Pancreas (tissue), 10 donors: ENCODE results near the gene INPP5J. TPM values are rescaled to one million over a fixed set of nuclear protein-coding genes. Genes with fewer than 3 reads are reported as not detected.

Experiments used
- ATAC-seq, 4 donors: fragments of 200-7000 bp; cut with Tn5 transposase; one replicate each; pipeline versions ENCODE4 v1.8.0 to v1.9.1; 2020; ENCODE audit warnings: mild to moderate bottlenecking in 4 of 4, moderate library complexity in 4 of 4
- DNase-seq, 6 donors: peaks; one replicate each; pipeline ENCODE4 v3.0.0-alpha.2; 2020
- FAIRE-seq: peaks from 2 replicates; lab custom pipeline; 2012; peaks lifted over from hg19 to GRCh38; lab: Jason Lieb, UNC
- H3K27ac ChIP-seq, 4 donors: fragments of 200-600 bp; sonication (generic); 1 replicate in 3 of 4; 2 replicates in 1 of 4; pipeline versions ENCODE4 v1.5.0 to v1.8.0; 2020
- H3K27me3 ChIP-seq, 4 donors: fragments of 200-600 bp; one replicate each; pipeline ENCODE4 v1.8.0; 2021
- H3K36me3 ChIP-seq, 3 donors: fragments of 200-600 bp; sonication (generic) in 1 of 3; one replicate each; pipeline versions ENCODE4 v1.5.0 to v1.8.0; 2020 to 2021
- H3K4me1 ChIP-seq, 3 donors: fragments of 200-600 bp; one replicate each; pipeline ENCODE4 v1.8.0; 2021
- H3K4me3 ChIP-seq, 4 donors: fragments of 200-600 bp; sonication (generic) in 2 of 4; one replicate each; pipeline versions ENCODE4 v1.5.0 to v1.8.0; 2020 to 2021
- H3K9me3 ChIP-seq, 4 donors: fragments of 200-600 bp; one replicate each; pipeline ENCODE4 v1.8.0; 2021
- WGBS, 2 donors: extraction: QIAGEN DNeasy Blood & Tissue Kit; methylation state at CpG; one replicate each; pipeline ENCODE4 v1.1.7; 2013; 5-methylcytosine and 5-hydroxymethylcytosine counted together
- intact Hi-C, 3 donors: fragments of 100-400 bp; cut with DNase I; formaldehyde crosslinking; loops; one replicate each; pipeline versions ENCODE4 v1.11.1 to v1.14.2; 2022
- polyA plus RNA-seq, 2 donors: library from polyadenylated mRNA; stranded (reverse); fragments of 200-250 nt; gene quantifications; one replicate each; pipeline ENCODE4 v1.2.3, GENCODE V29; 2013
- total RNA-seq, 6 donors: library from RNA; stranded (reverse); fragmentation: NEBNext Ultra II Directional in 4 of 6; extraction: Animal tissue kit (Norgen Biotek cat#: 25700) in 4 of 6; gene quantifications; one replicate each; pipeline versions ENCODE4 v1.2.1 to v1.2.4, GENCODE V29; 2021 to 2023
- TF ChIP-seq, protein P1 (sequence below), 4 donors: fragments of 200-600 bp; sonication (generic) in 3 of 4; IDR thresholded peaks; one replicate each; pipeline versions ENCODE4 v1.5.0 to v1.8.0; 2021; ENCODE audit warnings: antibody characterized with exemption in 4 of 4
- donor health status: healthy with polysubstance abuse.
- donor health status: DM: no; HTN: no; CAD: no; lungs with moderate emphysema.
- donor health status: DM: no; HTN: no; CAD: no.
- donor health status: control.
- donor health status: control.
- donor health status: Bipolar disorder and iron deficiency.
- donor health status: DM: yes; HTN: yes; CAD: no.
- donor health status: DM: no; HTN: no; CAD: no.
- donor health status: DM: no; HTN: no; CAD: no.
- donor health status: DM: yes; HTN: yes; CAD: no.

Gene INPP5J
- total and polyA plus RNA-seq, 8 donors = 4.5 to 25.0 (median 10.3) TPM

DNA sequence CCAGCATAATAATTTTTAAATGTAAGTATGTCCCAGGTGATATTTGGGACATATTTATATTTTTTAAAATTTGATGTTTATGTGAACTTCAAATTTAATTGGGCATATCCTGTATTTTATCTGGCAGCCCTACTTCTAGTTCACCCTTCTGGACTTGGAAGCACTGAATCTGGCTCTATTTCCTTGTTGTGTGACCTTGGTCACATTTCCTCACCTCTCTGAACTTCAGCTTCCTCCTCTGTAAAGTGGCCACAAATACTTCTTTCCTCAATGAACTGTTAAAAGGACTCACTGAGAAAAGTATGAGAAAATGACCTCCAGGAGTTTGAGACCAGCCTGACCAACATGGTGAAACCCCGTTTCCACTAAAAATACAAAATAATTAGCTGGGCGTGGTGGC, 29.1 kb downstream of the INPP5J start:
- ATAC-seq (no peak), DNase-seq (no peak), FAIRE-seq (no peak)
- H3K9me3 ChIP-seq = no peaks in the 10 kb centered on the region
- TF ChIP-seq, protein P1, sequence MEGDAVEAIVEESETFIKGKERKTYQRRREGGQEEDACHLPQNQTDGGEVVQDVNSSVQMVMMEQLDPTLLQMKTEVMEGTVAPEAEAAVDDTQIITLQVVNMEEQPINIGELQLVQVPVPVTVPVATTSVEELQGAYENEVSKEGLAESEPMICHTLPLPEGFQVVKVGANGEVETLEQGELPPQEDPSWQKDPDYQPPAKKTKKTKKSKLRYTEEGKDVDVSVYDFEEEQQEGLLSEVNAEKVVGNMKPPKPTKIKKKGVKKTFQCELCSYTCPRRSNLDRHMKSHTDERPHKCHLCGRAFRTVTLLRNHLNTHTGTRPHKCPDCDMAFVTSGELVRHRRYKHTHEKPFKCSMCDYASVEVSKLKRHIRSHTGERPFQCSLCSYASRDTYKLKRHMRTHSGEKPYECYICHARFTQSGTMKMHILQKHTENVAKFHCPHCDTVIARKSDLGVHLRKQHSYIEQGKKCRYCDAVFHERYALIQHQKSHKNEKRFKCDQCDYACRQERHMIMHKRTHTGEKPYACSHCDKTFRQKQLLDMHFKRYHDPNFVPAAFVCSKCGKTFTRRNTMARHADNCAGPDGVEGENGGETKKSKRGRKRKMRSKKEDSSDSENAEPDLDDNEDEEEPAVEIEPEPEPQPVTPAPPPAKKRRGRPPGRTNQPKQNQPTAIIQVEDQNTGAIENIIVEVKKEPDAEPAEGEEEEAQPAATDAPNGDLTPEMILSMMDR (IDR thresholded peaks at IDR 0.05) = no peak
- intact Hi-C loops = loop anchor here in 1 of 3 donors (10.0 kb wide), 1 partner anchor 207 kb away; no protein-coding TSS in a partner anchor
- H3K27ac ChIP-seq = no peak overlapping the region
- WGBS, 2 donors = 78 to 81% methylated on average over 2 of the region's 2 CpGs
- H3K4me3 ChIP-seq = no peak overlapping the region
- no peaks in the 10 kb centered on the region for H3K36me3 ChIP-seq
- peaks cover 0 to 2% (median 0%) of the 10 kb centered on the region in 3 donors for H3K4me1 ChIP-seq
- H3K27me3 ChIP-seq = no peaks in the 10 kb centered on the region

DNA sequence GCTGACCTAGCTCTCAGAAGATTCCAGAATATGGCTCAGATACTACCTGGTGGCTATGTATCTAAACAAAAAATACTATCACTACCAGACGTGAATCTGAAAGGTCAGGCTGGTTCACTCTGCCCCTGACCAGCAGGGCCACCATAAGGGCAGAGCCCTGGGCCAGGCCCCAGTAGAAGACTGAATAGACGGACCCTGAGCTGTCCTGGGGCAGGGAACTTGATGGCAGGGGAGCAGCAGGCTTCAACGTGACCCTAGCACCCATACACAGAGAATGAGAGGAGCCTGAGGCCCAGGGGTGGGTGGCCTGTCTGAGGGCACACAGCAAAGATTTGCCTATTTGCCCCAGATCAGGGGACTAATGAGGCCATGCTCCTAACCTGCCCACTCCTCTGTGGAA, 30.6 kb downstream of the INPP5J start:
- Histone ChIP-seq H3K4me3 (no peak overlapping the region), H3K36me3 (no peaks in the 10 kb centered on the region), H3K27me3 (no peaks in the 10 kb centered on the region), H3K9me3 (no peaks in the 10 kb centered on the region), H3K27ac (no peak overlapping the region), H3K4me1 (peaks cover 0 to 2% (median 0%) of the 10 kb centered on the region in 3 donors)
- no peak for FAIRE-seq
- TF ChIP-seq, protein P1 (IDR thresholded peaks at IDR 0.05) = no peak
- no peak for DNase-seq
- intact Hi-C loops = loop anchor here in 1 of 3 donors (10.0 kb wide), 1 partner anchor 209 kb away; no protein-coding TSS in a partner anchor
- ATAC-seq = no peak
- WGBS, 2 donors = 56% methylated on average over 3 of the region's 3 CpGs

GRCh38 chr22:31154975-31155374, 32.2 kb downstream of the INPP5J start:
- TF ChIP-seq, protein P1 (IDR thresholded peaks at IDR 0.05) = no peak
- Histone ChIP-seq H3K27ac (no peak overlapping the region), H3K36me3 (no peaks in the 10 kb centered on the region), H3K9me3 (no peaks in the 10 kb centered on the region), H3K27me3 (no peaks in the 10 kb centered on the region), H3K4me1 (no peaks in the 10 kb centered on the region), H3K4me3 (no peak overlapping the region)
- no peak for DNase-seq
- FAIRE-seq = no peak
- no peak for ATAC-seq
- intact Hi-C loops = loop anchor here in 1 of 3 donors (10.0 kb wide), 1 partner anchor 210 kb away; no protein-coding TSS in a partner anchor
- WGBS, 2 donors = 84 to 95% methylated on average over 1 of the region's 1 CpG

GRCh38 chr22:31155422-31155821, 32.7 kb downstream of the INPP5J start:
- no peak for FAIRE-seq
- intact Hi-C loops = loop anchor here in 1 of 3 donors (10.0 kb wide), 1 partner anchor 211 kb away; no protein-coding TSS in a partner anchor
- no peak for ATAC-seq

More at GRCh38 chr22:31155422-31155821, 32.7 kb downstream of the INPP5J start:
- H3K27me3 ChIP-seq = no peaks in the 10 kb centered on the region
- 6 to 12% methylated on average over 3 of the region's 3 CpGs for WGBS, 2 donors
- no peaks in the 10 kb centered on the region for H3K9me3 ChIP-seq
- H3K4me3 ChIP-seq = no peak overlapping the region
- H3K27ac ChIP-seq = no peak overlapping the region
- H3K36me3 ChIP-seq = no peaks in the 10 kb centered on the region
- TF ChIP-seq, protein P1 (IDR thresholded peaks at IDR 0.05) = no peak
- H3K4me1 ChIP-seq = no peaks in the 10 kb centered on the region
- no peak for DNase-seq
